ENCODE data around the gene KIF11. TPM values are rescaled to one million over a fixed set of nuclear protein-coding genes. Genes with fewer than 3 reads are reported as not detected.
A peak's percentile ranks its signal among the peaks of the same experiment; 100 is the strongest.

KIF11 gene
- total RNA-seq, 4 donors from 2014 or later, result 0.33 to 0.80 (median 0.40) TPM

GRCh38 chr10:92590623-92591549 lies 2.0 kb upstream of the KIF11 start:
- TF ChIP-seq EP300 (IDR thresholded peaks at IDR 0.05), result no peak
- TF ChIP-seq POLR2AphosphoS5 (IDR thresholded peaks at IDR 0.05), result no peak
- TF ChIP-seq CTCF (IDR thresholded peaks at IDR 0.05), result peak in 1 of 3 experiments; percentile 42
- no peak for TF ChIP-seq POLR2A (IDR thresholded peaks at IDR 0.05; ENCODE audit: low read depth)
- H3K4me3 ChIP-seq, result peak overlapping the region; percentile 65 to 77 (median 70)
- WGBS, result 48% methylated on average over 19 of the region's 19 CpGs
- DNase-seq (ENCODE audit: extremely low spot score), result no peak
- no peaks in the 10 kb centered on the region for H3K9me3 ChIP-seq
- peaks cover 21 to 27% (median 27%) of the 10 kb centered on the region in 4 donors for H3K4me1 ChIP-seq
- peak overlapping the region; percentile 92 to 98 (median 94) for H3K27ac ChIP-seq (replicated peaks in 1 of 4)
- intact Hi-C loops (cut with DNase I), result loop anchor here (5.0 kb wide), 1 partner anchor 101 kb away; no protein-coding TSS in a partner anchor
- no peaks in the 10 kb centered on the region for H3K27me3 ChIP-seq
- H3K36me3 ChIP-seq, result no peaks in the 10 kb centered on the region

- Histone ChIP-seq H3K27me3 (no peaks in the 10 kb centered on the region), H3K4me3 (peak overlapping the region; percentile 65 to 77 (median 70)), H3K36me3 (no peaks in the 10 kb centered on the region), H3K4me1 (peaks cover 21 to 27% (median 27%) of the 10 kb centered on the region in 4 donors), H3K27ac (replicated peaks in 1 of 4) (peak overlapping the region; percentile 92 to 98 (median 94)), H3K9me3 (no peaks in the 10 kb centered on the region)
- DNase-seq (ENCODE audit: extremely low spot score), result peak; percentile 97
- TF ChIP-seq EP300 (IDR thresholded peaks at IDR 0.05) (no peak), POLR2AphosphoS5 (IDR thresholded peaks at IDR 0.05) (peak; percentile 94 to 97), POLR2A (IDR thresholded peaks at IDR 0.05; ENCODE audit: low read depth) (peak; percentile 56), CTCF (IDR thresholded peaks at IDR 0.05) (no peak)
- WGBS, result under 1% methylated on average over 20 of the region's 38 CpGs
- intact Hi-C loops (cut with DNase I), result loop anchor here (5.0 kb wide), 1 partner anchor 101 kb away; no protein-coding TSS in a partner anchor
Observed at GRCh38 chr10:92591550-92592022, 1.3 kb upstream of the KIF11 start.

- intact Hi-C loops (cut with DNase I), result loop anchor here (5.0 kb wide), 1 partner anchor 98 kb away; no protein-coding TSS in a partner anchor
- 12% methylated on average over 9 of the region's 9 CpGs for WGBS
- TF ChIP-seq EP300 (IDR thresholded peaks at IDR 0.05) (no peak), POLR2A (IDR thresholded peaks at IDR 0.05; ENCODE audit: low read depth) (no peak), CTCF (IDR thresholded peaks at IDR 0.05) (no peak), POLR2AphosphoS5 (IDR thresholded peaks at IDR 0.05) (no peak)
Observed at GRCh38 chr10:92593619-92594588, 974 bp downstream of the KIF11 start.

GRCh38 chr10:92595505-92595904 lies 2.6 kb downstream of the KIF11 start:
- H3K4me3 ChIP-seq, result no peak overlapping the region
- H3K4me1 ChIP-seq, result peaks cover 21 to 27% (median 27%) of the 10 kb centered on the region in 4 donors
- DNase-seq (ENCODE audit: extremely low spot score), result no peak
- H3K27ac ChIP-seq (replicated peaks in 1 of 4), result no peak overlapping the region
- no peaks in the 10 kb centered on the region for H3K36me3 ChIP-seq
- no peaks in the 10 kb centered on the region for H3K9me3 ChIP-seq
- WGBS, result 92% methylated on average over 2 of the region's 2 CpGs
- no peaks in the 10 kb centered on the region for H3K27me3 ChIP-seq
- intact Hi-C loops (cut with DNase I), result no loop called here
- TF ChIP-seq POLR2A (IDR thresholded peaks at IDR 0.05; ENCODE audit: low read depth), result no peak
- TF ChIP-seq CTCF (IDR thresholded peaks at IDR 0.05), result no peak

More at GRCh38 chr10:92593619-92594588, 974 bp downstream of the KIF11 start:
- no peaks in the 10 kb centered on the region for H3K9me3 ChIP-seq
- H3K36me3 ChIP-seq, result no peaks in the 10 kb centered on the region
- DNase-seq (ENCODE audit: extremely low spot score), result no peak
- no peak overlapping the region for H3K27ac ChIP-seq (replicated peaks in 1 of 4)
- peak overlapping the region; percentile 65 to 77 (median 70) for H3K4me3 ChIP-seq
- H3K27me3 ChIP-seq, result no peaks in the 10 kb centered on the region
- H3K4me1 ChIP-seq, result peaks cover 21 to 27% (median 27%) of the 10 kb centered on the region in 4 donors
